22Rv1 (cell line): ENCODE results near the gene TMEM269.

Source experiments
- CTCF ChIP-seq: fragments of 450-650 bp; IDR thresholded peaks from 2 replicates; pipeline ENCODE4 v1.5.1; 2017; ENCODE audit warnings: mild to moderate bottlenecking
- ZFX ChIP-seq: fragments of 450-650 bp; IDR thresholded peaks from 2 replicates; pipeline ENCODE4 v1.6.1; 2017; ENCODE audit warnings: antibody characterized with exemption, borderline replicate concordance

GRCh38 chr1:42825036-42825851 lies 40.5 kb downstream of the TMEM269 start:
- TF ChIP-seq CTCF = no peak
- TF ChIP-seq ZFX = no peak
